Occipital lobe (tissue), 1 donor: ENCODE measurements around the gene SELENBP1. TPM values are rescaled to one million over a fixed set of nuclear protein-coding genes. Genes with fewer than 3 reads are reported as not detected.

Experiments used
- total RNA-seq: library from RNA; depleted of rRNA; stranded (reverse); fragments of >200 nt; gene quantifications from one replicate; pipeline ENCODE4 v1.2.3, GENCODE V29; 2014

SELENBP1 gene
- total RNA-seq, 1 donor from 2014 or later: 9.2 TPM

Other genes with a start within 250 kb of the SELENBP1 start
- gene SEMA6C, start 226.1 kb downstream of the SELENBP1 start, total RNA-seq: 18.6 TPM
- 0.78 TPM for gene TNFAIP8L2, start 216.1 kb downstream of the SELENBP1 start, total RNA-seq
- 16.4 TPM for gene LYSMD1, start 206.8 kb downstream of the SELENBP1 start, total RNA-seq
- gene SCNM1, start 206.6 kb downstream of the SELENBP1 start, total RNA-seq: 35.6 TPM
- gene TMOD4, start 196.7 kb downstream of the SELENBP1 start, total RNA-seq: not detected
- 75.3 TPM for gene VPS72, start 182.5 kb downstream of the SELENBP1 start, total RNA-seq
- 56.3 TPM for gene PIP5K1A, start 174.2 kb downstream of the SELENBP1 start, total RNA-seq
- gene PSMD4, start 118.0 kb downstream of the SELENBP1 start, total RNA-seq: 82.0 TPM
- 6.9 TPM for gene ZNF687, start 90.4 kb downstream of the SELENBP1 start, total RNA-seq
- 26.4 TPM for gene PI4KB, start 45.3 kb downstream of the SELENBP1 start, total RNA-seq
- 25.0 TPM for gene RFX5, start 25.5 kb downstream of the SELENBP1 start, total RNA-seq
- 290 TPM for gene PSMB4, start 26.9 kb upstream of the SELENBP1 start, total RNA-seq
- 37.3 TPM for gene POGZ, start 86.8 kb upstream of the SELENBP1 start, total RNA-seq
- gene CGN, start 138.7 kb upstream of the SELENBP1 start, total RNA-seq: 3.1 TPM
- 8.4 TPM for gene TUFT1, start 167.6 kb upstream of the SELENBP1 start, total RNA-seq
- 88.1 TPM for gene SNX27, start 239.3 kb upstream of the SELENBP1 start, total RNA-seq